GM21360 (cell line): ENCODE measurements around the gene PGS1.

Experiments used
- ATAC-seq: cut with Tn5 transposase; IDR thresholded peaks from one replicate; pipeline ENCODE4 v1.9.1; 2021; ENCODE audit warnings: mild to moderate bottlenecking, moderate library complexity; ENCODE audit not compliant: unreplicated experiment

Gene PGS1

DNA sequence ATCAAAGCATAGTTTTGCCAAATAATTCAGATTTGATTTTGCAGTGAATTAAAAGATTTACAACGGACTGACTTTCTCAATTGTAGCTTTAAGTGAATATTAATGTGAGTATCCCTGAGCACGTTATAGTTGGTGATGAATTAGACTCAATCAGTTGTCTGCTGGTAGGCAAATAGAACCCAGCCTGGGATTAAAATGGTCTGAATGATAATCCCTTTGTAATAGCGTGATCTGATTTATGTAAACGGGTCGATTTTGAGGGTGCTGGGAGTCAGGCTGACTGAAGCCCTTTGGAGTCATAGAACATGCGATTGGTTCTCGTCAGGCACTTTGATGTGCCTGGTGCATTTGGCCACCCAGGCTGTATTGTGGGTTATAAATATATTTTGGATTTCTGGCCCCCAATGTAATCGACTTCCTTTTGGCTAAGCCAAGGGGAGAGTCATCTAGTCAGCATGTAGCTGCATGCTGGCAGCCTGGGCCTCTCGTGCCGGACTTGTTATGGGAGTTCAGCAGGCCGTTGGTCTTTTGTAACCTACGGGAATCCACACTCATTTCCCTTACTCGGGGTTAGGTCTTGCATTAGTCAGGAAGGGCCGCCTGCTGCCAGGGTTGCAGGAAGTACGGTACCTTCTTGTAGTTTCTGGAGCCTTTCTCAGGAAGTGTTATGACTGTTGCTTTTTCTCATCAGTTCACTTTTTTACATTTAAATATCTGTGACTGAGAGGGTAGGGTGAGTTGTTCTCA is 5.4 kb downstream of the PGS1 start:
- no peak for ATAC-seq

DNA sequence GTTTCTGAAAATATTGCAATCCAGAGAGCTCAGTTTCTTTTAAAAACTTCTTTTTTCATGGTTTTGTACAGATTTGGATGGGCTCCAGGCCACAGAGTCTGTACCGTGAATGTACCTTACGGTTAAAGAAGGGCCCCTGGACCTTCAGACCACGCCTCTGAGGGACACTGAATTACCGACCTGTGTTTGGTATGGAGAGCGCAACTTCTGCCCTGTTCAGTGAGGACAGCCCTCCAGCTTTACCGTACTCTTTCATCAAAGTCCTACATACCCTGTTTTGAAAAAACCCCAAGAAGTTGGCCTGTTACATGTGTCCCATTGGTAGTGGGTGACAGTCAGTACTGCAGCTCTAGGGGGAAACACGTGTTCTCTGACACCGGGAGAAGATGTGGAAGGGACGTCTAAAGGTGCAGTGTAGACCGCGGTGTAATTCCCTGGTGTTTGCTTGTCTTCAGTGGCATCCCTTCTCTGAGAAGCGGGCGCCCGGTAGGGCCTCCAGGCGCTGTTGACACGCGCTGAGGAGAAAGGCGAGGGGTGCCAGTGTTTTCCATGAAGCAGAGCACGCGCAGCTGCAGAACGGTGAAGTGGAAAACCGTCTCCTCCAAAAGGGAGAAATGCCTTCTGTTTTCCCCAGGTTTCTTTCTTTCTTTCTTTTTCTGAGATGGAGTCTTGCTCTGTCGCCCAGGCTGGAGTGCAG is 6.2 kb downstream of the PGS1 start:
- no peak for ATAC-seq

DNA sequence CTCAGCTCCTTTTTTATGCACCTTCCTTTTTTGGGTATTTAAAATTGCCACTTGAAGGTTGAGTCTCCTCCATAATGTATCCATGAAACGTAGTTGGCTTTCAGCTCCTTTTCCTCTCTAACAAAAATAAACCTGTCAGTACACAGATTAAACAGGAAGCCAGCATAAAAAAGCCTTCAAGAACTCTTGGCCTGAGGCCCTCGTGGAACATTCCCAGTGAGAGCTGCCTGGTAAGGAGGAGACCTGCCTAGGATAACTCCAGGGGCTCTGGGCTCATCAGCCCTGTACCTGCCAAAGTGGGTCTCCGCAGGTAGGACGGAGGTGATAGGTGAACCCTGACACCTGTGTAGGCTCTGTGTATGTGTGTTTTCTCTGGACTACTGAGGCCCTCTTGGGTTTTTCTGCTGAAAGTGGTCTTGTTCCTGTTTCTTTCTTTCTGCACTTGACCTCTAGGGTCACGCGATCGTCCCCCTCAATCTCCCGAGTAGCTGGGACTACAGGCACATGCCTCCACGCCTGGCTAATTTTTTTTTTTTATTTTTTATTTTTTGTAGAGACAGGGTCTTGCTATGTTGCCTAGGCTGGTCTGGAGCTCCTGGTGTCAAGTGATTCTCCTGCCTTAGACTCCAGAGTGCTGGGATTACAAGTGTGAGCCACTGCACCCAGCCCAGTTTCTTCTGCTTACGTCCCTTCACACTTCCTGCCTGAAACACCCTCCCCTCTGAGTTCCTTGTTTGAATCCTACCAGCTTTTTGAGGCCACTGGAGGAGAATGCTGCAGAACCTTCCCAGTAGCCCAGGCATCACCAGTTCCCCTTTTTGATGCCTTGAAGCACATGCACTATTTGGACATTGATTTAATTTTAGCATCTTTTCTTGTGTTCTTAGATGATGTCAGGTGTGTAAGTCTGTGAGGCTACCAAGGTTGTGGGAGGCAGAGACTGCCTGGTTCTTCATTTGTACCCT is 9.8 kb downstream of the PGS1 start:
- no peak for ATAC-seq

DNA sequence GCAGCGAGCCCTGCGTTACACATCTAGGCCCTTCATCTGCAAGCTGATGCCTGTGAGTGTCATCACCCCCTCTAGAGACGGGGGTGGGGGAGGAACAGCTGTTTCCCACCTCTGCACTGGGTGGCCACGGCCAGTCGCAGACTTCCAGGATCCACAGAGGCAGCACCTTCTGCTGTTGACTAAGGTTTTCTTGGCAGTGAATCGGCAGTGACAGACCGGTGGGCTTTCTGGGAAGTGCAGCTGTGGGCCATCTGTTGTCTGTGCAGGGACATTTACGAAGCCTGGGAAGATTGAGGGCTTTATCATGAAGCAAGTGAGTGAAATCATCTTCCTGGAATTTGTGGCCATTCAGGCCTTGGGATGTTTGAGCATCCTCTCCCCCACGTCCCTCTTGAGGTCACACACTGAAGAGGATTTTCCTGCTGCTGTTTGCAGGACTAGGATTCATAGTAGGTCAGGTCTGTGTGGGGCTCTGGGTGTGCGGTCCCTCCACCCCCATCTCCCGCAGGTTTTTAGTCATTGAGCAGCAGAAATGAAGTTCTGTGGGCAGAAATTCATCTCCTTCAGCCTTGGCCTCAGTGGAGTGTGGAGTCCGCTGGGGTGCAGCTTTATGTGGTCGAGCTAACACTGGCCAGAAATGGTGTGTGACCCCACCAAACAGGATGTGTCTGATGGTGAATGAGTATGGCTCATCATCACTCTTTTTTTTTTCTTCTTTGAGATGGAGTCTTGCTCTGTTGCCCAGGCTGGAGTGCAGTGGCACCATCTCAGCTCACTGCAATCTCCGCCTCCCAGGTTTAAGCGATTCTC is 12.0 kb downstream of the PGS1 start:
- ATAC-seq = no peak

DNA sequence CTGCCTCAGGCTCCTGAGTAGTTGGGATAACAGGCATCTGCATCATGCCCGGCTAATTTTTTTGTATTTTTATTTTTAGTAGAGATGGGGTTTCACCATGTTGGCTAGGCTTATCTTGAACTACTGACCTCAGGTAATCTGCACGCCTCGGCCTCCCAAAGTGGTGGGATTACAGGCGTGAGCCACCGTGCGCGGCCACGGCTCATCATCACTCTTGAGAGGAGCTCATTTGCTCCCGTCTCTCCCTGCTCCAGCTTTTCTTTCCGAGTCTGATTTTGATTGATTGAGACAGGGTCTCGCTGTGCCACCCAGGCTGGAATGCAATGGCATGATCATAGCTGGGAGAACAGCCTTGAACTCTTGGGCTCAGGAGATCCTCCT is 12.6 kb downstream of the PGS1 start:
- ATAC-seq = no peak

DNA sequence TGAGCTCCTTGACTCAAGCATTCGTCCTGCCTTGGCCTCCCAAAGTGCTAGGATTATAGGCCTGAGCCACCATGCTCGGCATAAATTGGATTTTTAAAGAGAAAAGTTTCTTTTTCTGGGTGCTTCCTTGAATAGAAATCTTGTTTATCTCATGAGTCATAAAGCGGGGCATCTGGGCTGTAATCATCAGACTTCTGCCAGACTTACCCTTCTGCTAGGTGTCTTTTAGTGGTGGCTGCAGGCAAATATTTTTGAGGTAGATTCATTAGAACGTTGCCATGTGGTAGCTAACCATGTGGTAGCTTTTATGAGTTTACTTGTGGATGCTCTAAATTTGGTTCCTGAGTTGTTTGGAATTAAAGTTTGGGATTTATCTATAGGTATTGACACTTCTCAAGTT is 13.4 kb downstream of the PGS1 start:
- no peak for ATAC-seq

DNA sequence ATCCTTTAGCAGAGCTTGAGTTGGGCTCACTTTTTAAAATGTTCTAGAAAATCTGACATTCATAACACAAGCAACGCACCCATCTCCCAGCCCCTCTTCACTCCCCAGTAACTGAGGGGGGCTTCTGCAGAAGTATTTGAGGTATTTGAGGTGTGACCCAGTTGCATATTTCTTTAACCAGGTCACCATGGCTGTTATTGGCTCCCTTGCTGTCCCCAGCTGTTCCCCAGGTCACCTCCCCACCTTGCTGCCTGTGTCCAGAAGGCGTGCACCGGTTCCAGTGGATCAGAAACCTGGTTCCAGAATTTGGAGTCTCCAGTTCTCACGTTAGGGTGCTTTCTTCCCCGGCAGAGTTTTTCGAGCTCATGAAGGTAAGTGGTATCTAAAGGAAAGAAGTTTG is 13.8 kb downstream of the PGS1 start:
- ATAC-seq = no peak

DNA sequence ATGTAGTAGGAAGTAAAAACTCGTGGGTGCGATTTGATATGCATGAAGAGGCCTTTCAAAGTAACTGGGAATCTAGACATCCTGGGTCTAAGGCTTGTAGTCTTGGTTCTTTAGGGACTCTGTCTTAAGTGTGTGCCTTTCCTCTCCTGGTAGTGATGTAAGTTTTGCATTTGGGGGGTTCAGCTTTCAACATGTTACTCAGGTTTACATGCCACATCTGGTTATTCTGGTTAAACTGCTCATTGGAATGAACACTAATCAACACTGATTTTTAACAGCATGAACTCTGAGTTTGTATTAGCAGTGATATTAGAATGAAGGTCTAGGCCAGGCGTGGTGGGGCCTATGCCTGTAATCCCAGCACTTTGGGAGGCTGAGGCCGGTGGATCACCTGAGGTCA is 15.1 kb downstream of the PGS1 start:
- no peak for ATAC-seq

DNA sequence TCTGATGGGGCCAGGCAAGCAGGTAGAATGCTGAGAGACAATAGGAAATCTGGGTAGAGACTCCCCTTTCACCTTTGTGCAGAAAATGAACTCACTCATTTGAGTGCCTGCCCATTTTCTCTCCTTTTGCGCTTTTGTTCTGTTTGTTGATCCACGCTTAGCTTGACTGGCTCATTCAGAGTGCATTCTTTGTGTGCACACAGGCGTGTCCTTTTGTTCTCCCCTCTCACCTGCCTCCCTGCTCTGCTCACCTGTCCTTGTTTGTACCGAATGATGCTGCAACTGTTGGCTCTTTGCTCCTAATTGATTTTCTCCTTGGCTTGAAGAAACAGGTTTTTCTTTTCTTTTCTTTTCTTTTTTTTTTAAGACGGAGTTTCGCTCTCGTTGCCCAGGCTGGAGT is 15.8 kb downstream of the PGS1 start:
- no peak for ATAC-seq

DNA sequence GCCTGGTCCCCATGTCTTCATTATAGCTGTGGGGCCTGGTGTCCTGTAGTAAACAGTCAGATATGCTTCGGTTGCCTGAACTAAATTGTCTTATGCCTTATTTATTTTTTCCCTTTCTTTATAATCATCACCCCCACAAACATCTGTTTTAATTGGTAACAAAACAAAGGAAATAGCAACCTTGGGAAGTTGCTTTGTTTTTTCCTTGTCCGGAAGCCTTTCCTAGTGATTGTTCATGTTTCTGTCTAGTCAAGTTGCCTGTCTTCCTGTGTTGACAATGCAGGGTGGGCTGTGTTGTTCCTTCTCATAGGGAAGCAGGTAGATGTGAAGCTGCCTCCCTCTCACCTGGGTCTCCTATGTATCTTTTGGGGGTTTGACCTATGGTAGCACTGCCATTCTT is 16.7 kb downstream of the PGS1 start:
- no peak for ATAC-seq

DNA sequence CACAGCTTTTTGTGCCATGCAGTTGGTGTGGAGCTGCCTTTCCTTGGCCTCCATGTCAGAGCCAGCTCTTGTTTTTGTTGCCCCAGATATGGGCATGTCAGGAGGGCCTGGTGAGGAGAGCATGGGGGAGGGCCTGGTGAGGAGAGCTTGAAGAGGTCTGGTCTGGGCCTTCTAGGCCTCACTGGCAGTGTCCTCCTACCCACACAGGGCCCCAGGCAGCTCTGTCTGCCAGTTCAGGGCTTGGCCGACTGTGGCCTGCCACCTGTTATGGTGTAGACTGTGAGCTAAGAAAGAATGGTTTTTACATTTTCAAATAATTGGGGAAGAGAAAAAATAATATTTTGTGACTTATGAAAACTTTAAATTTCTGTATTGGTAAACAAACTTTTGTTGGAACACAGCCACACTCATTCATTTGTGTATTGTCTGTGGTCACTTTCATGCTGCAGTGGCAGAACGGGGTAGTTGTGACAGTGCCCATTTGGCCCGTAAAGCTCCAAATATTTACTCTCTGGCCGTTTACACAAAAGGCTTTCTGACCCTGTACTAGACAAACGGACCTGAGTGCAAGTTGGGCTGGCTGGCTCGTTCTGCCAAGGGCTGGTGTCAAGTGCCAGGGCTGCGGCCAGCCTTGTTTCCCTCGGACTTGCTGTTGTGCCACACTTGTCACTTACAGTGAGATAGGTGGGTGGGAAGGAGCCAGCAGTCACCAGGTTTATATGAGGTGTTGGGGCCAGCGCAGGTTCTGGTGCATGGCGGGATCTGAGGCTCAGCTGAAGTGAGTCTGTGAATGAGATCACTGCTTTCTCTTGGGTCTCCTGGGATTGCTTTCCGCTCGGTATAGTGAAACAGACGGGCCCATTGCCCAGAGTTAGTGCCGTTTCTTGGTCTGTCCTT is 18.2 kb downstream of the PGS1 start:
- no peak for ATAC-seq

DNA sequence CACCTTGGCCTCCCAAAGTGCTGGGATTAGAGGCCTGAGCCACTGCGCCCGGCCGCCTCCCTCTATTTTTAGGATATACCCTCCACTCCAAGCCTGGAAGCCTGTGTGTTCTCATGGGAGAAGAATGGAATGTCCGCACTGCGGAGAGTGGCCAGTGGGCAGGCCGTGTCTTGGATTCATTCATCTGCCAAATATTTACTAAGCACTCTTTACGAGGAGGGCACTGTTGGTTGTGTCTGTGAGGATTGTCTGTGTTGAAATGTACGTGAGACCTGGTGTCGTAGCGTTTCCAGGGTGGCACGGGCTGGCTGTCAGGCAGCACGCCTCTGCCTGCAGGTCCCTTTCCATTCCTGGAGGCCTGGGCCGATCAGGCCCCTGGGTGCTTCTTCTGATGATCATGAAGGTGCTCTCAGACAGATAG is 19.2 kb downstream of the PGS1 start:
- no peak for ATAC-seq

DNA sequence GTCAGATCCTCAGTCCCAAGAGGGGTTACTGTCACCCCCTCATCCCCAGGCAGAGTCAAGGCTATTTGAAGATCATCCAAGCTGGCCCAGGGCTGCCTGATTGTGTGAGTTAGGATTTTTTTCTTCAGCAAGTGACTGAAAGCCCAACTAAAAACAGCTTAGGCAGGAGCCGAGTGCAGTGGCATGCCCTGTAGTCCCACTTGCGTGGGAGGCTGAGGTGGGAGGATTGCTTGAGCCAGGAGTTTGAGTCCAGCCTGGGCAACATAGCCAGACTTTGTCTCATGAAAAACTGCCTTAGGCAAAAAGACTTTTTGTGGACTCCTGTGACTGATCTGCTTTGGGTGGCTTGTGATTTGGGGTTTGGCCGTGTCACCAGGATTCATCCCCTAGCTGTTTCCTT is 19.9 kb downstream of the PGS1 start:
- ATAC-seq = no peak

DNA sequence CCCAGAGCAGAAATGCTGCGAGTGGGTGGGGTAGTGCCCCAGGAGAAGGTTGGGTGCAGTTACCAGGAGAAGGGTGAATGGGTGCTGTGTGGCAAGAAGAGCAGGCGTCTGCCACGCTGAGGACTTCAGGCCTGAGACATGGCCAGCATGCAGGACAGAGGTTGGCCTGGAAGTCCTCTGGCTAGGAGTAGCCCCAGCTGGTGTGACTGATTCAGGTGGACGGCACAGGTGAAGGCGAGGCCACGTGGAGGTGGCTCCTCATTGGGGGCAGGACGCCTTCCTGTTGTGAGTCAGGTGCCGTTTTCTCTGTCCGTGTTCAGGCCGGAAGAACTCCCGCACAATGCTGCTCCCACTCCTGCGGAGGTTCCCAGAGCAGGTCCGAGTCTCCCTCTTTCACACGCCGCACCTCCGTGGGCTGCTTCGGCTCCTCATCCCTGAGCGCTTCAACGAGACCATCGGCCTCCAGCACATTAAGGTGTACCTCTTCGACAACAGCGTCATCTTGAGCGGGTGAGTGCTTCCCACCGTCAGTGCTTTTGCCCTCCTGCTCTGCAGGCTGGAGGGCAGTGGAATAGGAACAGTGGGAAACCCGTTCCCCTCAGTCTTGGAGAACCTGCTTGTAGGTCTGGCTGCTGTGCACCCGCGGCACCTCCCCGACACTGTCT is 20.7 kb downstream of the PGS1 start:
- ATAC-seq = no peak

DNA sequence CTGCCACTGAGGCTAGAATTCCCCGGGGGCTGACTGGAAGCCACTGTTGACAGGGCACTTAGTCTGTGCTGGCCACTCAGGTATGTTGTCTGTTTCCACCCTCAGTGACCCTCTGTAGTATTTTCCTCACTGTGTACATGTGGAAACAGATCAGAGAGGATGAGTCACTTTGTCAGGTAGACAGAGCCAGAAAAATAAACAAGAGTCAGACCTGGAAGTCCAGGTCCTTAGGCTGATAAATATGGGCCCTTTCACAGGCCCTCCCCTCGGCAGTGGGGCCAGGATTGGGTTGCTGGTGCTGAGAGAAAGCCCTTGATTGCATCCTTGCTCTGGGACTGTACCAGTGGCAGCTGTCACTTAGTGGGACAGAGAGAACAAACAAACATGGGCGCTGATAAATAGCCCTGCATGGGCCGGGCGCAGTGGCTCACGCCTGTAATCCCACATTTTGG is 21.3 kb downstream of the PGS1 start:
- no peak for ATAC-seq

DNA sequence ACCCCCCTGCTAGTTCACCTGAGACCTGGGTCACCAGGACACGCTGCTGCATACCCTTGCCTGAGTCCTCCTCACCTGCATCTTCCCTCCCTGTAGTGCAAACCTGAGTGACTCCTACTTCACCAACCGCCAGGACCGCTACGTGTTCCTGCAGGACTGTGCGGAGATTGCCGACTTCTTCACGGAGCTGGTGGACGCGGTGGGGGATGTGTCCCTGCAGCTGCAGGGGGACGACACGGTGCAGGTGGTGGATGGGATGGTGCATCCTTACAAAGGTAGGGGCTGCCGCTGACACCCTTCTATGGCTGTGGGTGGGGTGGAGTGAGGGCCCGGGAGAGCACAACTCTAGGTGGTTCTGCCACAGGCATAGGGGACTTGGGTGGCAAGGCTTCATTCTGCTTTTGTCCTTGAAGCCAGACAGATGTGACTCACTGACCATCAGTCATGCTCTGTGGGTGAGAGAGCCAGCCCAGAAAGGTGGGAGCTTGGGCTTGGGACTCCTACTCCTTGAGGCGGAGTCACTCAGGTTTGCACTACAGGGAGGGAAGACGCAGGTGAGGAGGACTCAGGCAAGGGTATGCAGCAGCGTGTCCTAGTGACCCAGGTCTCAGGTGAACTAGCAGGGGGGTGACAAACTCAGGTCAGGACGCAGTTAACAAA is 22.3 kb downstream of the PGS1 start:
- no peak for ATAC-seq

DNA sequence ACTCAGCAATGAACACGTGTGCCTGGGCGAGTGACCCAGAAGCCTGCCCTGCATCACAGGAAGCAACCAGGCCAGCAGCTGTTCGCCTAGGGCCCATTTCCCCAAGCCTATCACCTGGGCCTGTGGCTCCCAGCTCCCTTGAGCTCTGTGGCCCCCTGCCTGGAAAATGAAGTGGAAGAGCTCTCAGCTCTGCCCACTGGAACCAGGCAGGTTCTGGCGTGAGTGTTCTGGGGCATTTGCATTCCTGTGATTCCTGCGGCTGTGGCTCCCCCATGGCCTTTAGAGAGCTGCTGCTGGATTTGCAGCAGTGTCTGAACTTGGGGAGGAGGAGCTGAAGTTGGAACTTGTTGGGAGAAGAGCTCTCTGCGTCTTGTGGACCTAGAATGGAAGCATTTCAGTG is 22.8 kb downstream of the PGS1 start:
- ATAC-seq = no peak

DNA sequence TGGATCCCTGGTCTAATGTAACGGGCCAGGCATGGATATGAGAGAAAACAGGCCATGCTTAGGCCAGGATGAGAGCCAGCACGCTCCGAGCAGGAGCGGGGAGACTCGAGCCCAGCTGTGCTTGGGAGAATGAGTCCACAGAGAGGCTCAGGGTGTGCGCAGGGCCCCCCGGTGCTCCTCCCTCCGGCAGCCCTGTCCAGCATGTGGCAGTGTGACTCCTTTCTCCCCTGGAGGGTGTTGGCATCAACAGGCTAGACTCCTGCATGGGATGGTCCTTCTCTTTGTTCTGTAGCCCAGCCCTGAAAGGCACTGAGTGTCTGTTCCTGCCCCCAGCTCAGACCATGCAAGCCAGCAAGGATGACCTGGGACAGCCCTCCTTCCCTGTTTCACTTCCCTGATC is 23.4 kb downstream of the PGS1 start:
- ATAC-seq = no peak

DNA sequence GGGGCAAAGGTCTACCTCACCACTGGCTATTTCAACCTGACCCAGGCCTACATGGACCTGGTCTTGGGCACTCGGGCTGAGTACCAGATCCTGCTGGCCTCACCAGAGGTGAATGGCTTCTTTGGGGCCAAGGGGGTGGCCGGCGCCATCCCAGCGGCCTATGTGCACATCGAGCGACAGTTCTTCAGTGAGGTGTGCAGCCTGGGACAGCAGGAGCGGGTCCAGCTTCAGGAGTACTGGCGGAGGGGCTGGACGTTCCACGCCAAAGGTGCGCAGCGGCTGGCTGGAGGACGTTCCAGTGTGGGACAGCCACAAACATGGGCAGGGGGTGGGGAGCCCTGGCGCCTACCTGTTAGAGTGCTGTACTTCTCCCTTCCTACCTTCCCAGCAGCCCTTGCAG is 25.4 kb downstream of the PGS1 start:
- ATAC-seq = no peak
